B cell (primary cell): ENCODE measurements around the gene TECR. TPM values are rescaled to one million over a fixed set of nuclear protein-coding genes. Genes with fewer than 3 reads are reported as not detected.

ENCODE experiments used
- ATAC-seq: fragments of 200-7000 bp; cut with Tn5 transposase; one replicate; pipeline ENCODE4 v1.10.0; 2021; ENCODE audit warnings: low read depth, mild to moderate bottlenecking, moderate number of reproducible peaks, moderate library complexity
- CTCF ChIA-PET: fragments of 350-600 bp; sonication (Branson Sonifier 250); formaldehyde crosslinking; loops from one replicate; lab custom pipeline; 2021; ENCODE audit warnings: antibody characterized with exemption, inconsistent platforms; lab: Charles Lee
- POLR2A ChIA-PET: fragments of 350-600 bp; sonication (Branson Sonifier 250); formaldehyde crosslinking; loops from one replicate; lab custom pipeline; 2021; ENCODE audit warnings: antibody characterized with exemption; lab: Charles Lee
- DNase-seq: peaks from one replicate; pipeline ENCODE4 v3.0.0; 2013
- H2AFZ ChIP-seq: 2 replicates; pipeline ENCODE4 v1.6.1; 2012; ENCODE audit warnings: mild to moderate bottlenecking, low read depth, low read length; ENCODE audit not compliant: insufficient read depth, poor library complexity, severe bottlenecking
- H3K27ac ChIP-seq, 2 donors: 1 replicate in 1 of 2; 2 replicates in 1 of 2; pipeline ENCODE4 v1.5.1; 2012 to 2013; ENCODE audit warnings: low read length in 2 of 2, mild to moderate bottlenecking in 2 of 2, moderate library complexity in 1 of 2
- H3K27me3 ChIP-seq, 4 experiments: fragments of 200-600 bp in 1 of 4; sonication (generic) in 1 of 4; replicated peaks in 1 of 4; 1 replicate in 2 of 4; 2 replicates in 2 of 4; pipeline versions ENCODE4 v1.6.1 to v1.7.0; 2013 to 2016; ENCODE audit warnings: low read length in 3 of 4, mild to moderate bottlenecking in 2 of 4, mixed read lengths in 1 of 4, moderate library complexity in 1 of 4; ENCODE audit not compliant: insufficient read depth in 4 of 4, control insufficient read depth in 3 of 4; ENCODE audit errors: control extremely low read depth in 1 of 4
- H3K36me3 ChIP-seq, 2 experiments: replicated peaks in 1 of 2; 1 replicate in 1 of 2; 2 replicates in 1 of 2; pipeline versions ENCODE4 v1.6.1 to v1.7.1; 2013; ENCODE audit warnings: low read length in 1 of 2; ENCODE audit not compliant: insufficient read depth in 2 of 2, control insufficient read depth in 1 of 2; ENCODE audit errors: control extremely low read depth in 1 of 2, extremely low read depth in 1 of 2
- H3K4me1 ChIP-seq, 2 donors: fragments of 200-600 bp in 1 of 2; sonication (generic) in 1 of 2; 1 replicate in 1 of 2; 2 replicates in 1 of 2; pipeline versions ENCODE4 v1.5.1 to v1.6.1; 2013 to 2017; ENCODE audit warnings: low read length in 2 of 2; ENCODE audit not compliant: control insufficient read depth in 2 of 2, insufficient read depth in 2 of 2
- H3K4me2 ChIP-seq: replicated peaks from 2 replicates; pipeline ENCODE3; 2012; ENCODE audit warnings: mild to moderate bottlenecking, low read depth, low read length; ENCODE audit not compliant: poor library complexity, severe bottlenecking
- H3K4me3 ChIP-seq, 5 experiments: fragments of 200-600 bp in 1 of 5; sonication (generic) in 1 of 5; 1 replicate in 3 of 5; 2 replicates in 2 of 5; pipeline versions ENCODE4 v1.5.1 to v1.7.0; 2011 to 2016; ENCODE audit warnings: low read length in 4 of 5, mild to moderate bottlenecking in 4 of 5, low read depth in 2 of 5, control low read depth in 1 of 5, moderate library complexity in 1 of 5; ENCODE audit not compliant: insufficient read depth in 1 of 5; ENCODE audit errors: control extremely low read depth in 1 of 5, extremely low read depth in 1 of 5
- H3K79me2 ChIP-seq: fragments of 200-600 bp; sonication (generic); one replicate; pipeline ENCODE4 v1.6.0; 2016; ENCODE audit warnings: low read length; ENCODE audit not compliant: control insufficient read depth, insufficient read depth
- H3K9ac ChIP-seq: fragments of 200-600 bp; sonication (generic); 2 replicates; pipeline ENCODE4 v1.6.1; 2017; ENCODE audit warnings: mild to moderate bottlenecking, low read length, moderate library complexity
- H3K9me3 ChIP-seq, 3 donors: one replicate each; pipeline versions ENCODE4 v1.6.1 to v1.7.1; 2013; ENCODE audit warnings: low read length in 2 of 3; ENCODE audit not compliant: control insufficient read depth in 2 of 3, insufficient read depth in 1 of 3; ENCODE audit errors: control extremely low read depth in 1 of 3
- H4K20me1 ChIP-seq: 2 replicates; pipeline ENCODE4 v1.6.0; 2012; ENCODE audit warnings: mild to moderate bottlenecking, low read length; ENCODE audit not compliant: insufficient read depth, control insufficient read depth, poor library complexity, severe bottlenecking
- H3K27ac Mint-ChIP-seq: one replicate; pipeline ENCODE4 v1.8.0; 2021; ENCODE audit warnings: mixed read lengths
- H3K27me3 Mint-ChIP-seq: one replicate; pipeline ENCODE4 v1.8.0; 2021; ENCODE audit warnings: mixed read lengths
- H3K4me1 Mint-ChIP-seq: one replicate; pipeline ENCODE4 v1.8.0; 2021; ENCODE audit warnings: mixed read lengths
- H3K4me3 Mint-ChIP-seq: one replicate; pipeline ENCODE4 v1.8.0; 2021; ENCODE audit warnings: mixed read lengths
- H3K9me3 Mint-ChIP-seq: one replicate; pipeline ENCODE4 v1.8.0; 2022; ENCODE audit warnings: mixed read lengths; ENCODE audit not compliant: insufficient read depth
- CTCF ChIP-seq: fragments of 200-600 bp; IDR thresholded peaks from one replicate; pipeline ENCODE4 v1.8.0; 2022; ENCODE audit warnings: antibody characterized with exemption, mild to moderate bottlenecking
- EZH2 ChIP-seq: IDR thresholded peaks from 2 replicates; pipeline ENCODE4 v1.6.1; 2012; ENCODE audit warnings: borderline replicate concordance, low read depth, mild to moderate bottlenecking, moderate library complexity, low read length; ENCODE audit not compliant: insufficient read depth, poor library complexity, severe bottlenecking
- WGBS: methylation state at CpG from one replicate; pipeline ENCODE4 v1.1.5; 2013; ENCODE audit warnings: missing lambda C conversion rate; ENCODE audit not compliant: insufficient coverage; 5-methylcytosine and 5-hydroxymethylcytosine counted together
- intact Hi-C: fragments of 100-400 bp; cut with micrococcal nuclease; formaldehyde crosslinking; loops from one replicate; pipeline ENCODE4 v1.10.0; 2022
- polyA plus RNA-seq: library from polyadenylated mRNA; depleted of rRNA; stranded (reverse); fragments of >200 nt; gene quantifications from 2 replicates; pipeline ENCODE4 v1.2.3, GENCODE V29; 2012
- total RNA-seq, 2 donors: library from RNA; stranded (reverse); fragments of 120-200 nt in 1 of 2; gene quantifications; 1 replicate in 1 of 2; 2 replicates in 1 of 2; pipeline versions ENCODE4 v1.2.3 to v1.2.4, GENCODE V29; 2013 to 2022

The TECR gene
- total and polyA plus RNA-seq, 2 donors (not counting 1 experiment from before 2014, with no cell fraction given): 68.9 to 129 TPM

GRCh38 chr19:14526423-14526822 is 3.0 kb upstream of the TECR start:
- H3K36me3 ChIP-seq: no peaks in the 10 kb centered on the region
- intact Hi-C loops: no loop called here
- ChIA-PET CTCF (interaction anchor here (0.5 to 1.6 kb wide), 5 partner anchors 21 to 249 kb away, joined by 3 to 8 read pairs (median 3); no protein-coding TSS in a partner anchor), POLR2A (no interaction called here)
- H4K20me1 ChIP-seq: peaks cover 3% of the 10 kb centered on the region
- TF ChIP-seq CTCF (no peak), EZH2 (no peak)
- H2AFZ ChIP-seq: no peak overlapping the region
- H3K4me2 ChIP-seq: no peak overlapping the region
- peaks cover 16% of the 10 kb centered on the region for H3K79me2 ChIP-seq
- H3K27ac ChIP-seq: no peak overlapping the region
- H3K4me1 ChIP-seq: peaks cover 37 to 41% of the 10 kb centered on the region in 2 donors
- no peaks in the 10 kb centered on the region for H3K9me3 ChIP-seq
- no CpG with 5 or more reads among the region's 4 CpGs for WGBS
- H3K27me3 ChIP-seq: no peaks in the 10 kb centered on the region
- no peak for ATAC-seq
- Mint-ChIP-seq H3K27me3 (no peaks in the 10 kb centered on the region), H3K9me3 (no peaks in the 10 kb centered on the region), H3K4me3 (peak overlapping the region; percentile 16), H3K4me1 (peaks cover 36% of the 10 kb centered on the region), H3K27ac (no peak overlapping the region)
- DNase-seq: no peak
- no peak overlapping the region for H3K4me3 ChIP-seq
- H3K9ac ChIP-seq: no peak overlapping the region

- H3K36me3 ChIP-seq: peaks cover 0 to 1% of the 10 kb centered on the region in 2 experiments
- DNase-seq: no peak
- intact Hi-C loops: loop anchor here (1.0 kb wide), 5 partner anchors 10 to 161 kb away; partner anchors contain the start of genes DDX39A, DNAJB1 and NDUFB7
- no peak for ATAC-seq
- H3K27ac ChIP-seq: peak overlapping the region; percentile 56 to 86
- no peaks in the 10 kb centered on the region for H3K27me3 Mint-ChIP-seq
- peak overlapping the region; percentile 44 to 82 (median 60) for H3K4me3 ChIP-seq
- peaks cover 38% of the 10 kb centered on the region for H3K79me2 ChIP-seq
- H3K27ac Mint-ChIP-seq: peak overlapping the region; percentile 95
- H3K4me1 Mint-ChIP-seq: peaks cover 31% of the 10 kb centered on the region
- H3K9ac ChIP-seq: peak overlapping the region; percentile 90
- peaks cover 19 to 29% of the 10 kb centered on the region in 2 donors for H3K4me1 ChIP-seq
- peak overlapping the region; percentile 92 for H3K4me2 ChIP-seq
- peaks cover 11% of the 10 kb centered on the region for H4K20me1 ChIP-seq
- ChIA-PET POLR2A (interaction anchor here (1.4 kb wide), 1 partner anchor 11 kb away, joined by 13 read pairs; the partner anchor contains the start of gene DNAJB1), CTCF (interaction anchor here (1.3 kb wide), 1 partner anchor 10 kb away, joined by 3 read pairs; the partner anchor contains the start of gene DNAJB1)
- no peaks in the 10 kb centered on the region for H3K9me3 Mint-ChIP-seq
- 36% methylated on average over 33 of the region's 39 CpGs for WGBS
- peak overlapping the region; percentile 91 for H3K4me3 Mint-ChIP-seq
- H3K9me3 ChIP-seq: no peaks in the 10 kb centered on the region
- peak overlapping the region; percentile 92 for H2AFZ ChIP-seq
- TF ChIP-seq EZH2 (no peak), CTCF (no peak)
- no peaks in the 10 kb centered on the region for H3K27me3 ChIP-seq
These were observed 758 bp upstream of the TECR start for GRCh38 chr19:14528419-14529253.
